SU-DHL-6 (cell line): ENCODE results near the gene POLR3B.

Experiments used
- H2AFZ ChIP-seq: fragments of 200-600 bp; sonication (generic); 2 replicates; pipeline ENCODE4 v1.6.1; 2014; ENCODE audit warnings: low read depth, mild to moderate bottlenecking, moderate library complexity, mixed read lengths, antibody characterized with exemption, low read length; ENCODE audit not compliant: severe bottlenecking
- H3F3A ChIP-seq: fragments of 200-600 bp; shearing (Covaris generic); 2 replicates; pipeline ENCODE4 v1.6.0; 2016; ENCODE audit warnings: antibody characterized with exemption, mild to moderate bottlenecking; ENCODE audit not compliant: insufficient read depth
- H3K27ac ChIP-seq: fragments of 200-600 bp; sonication (generic); 2 replicates; pipeline ENCODE4 v1.5.1; 2016; ENCODE audit warnings: low read depth, mild to moderate bottlenecking, low read length, moderate library complexity, mixed read lengths
- H3K27me3 ChIP-seq: fragments of 200-600 bp; sonication (generic), shearing (Covaris generic); 2 replicates; pipeline ENCODE4 v1.6.0; 2014; ENCODE audit warnings: mild to moderate bottlenecking, low read length
- H3K36me3 ChIP-seq: fragments of 200-600 bp; sonication (generic); 2 replicates; pipeline ENCODE4 v1.6.1; 2014; ENCODE audit warnings: mild to moderate bottlenecking, low read length, mixed read lengths
- H3K4me2 ChIP-seq: fragments of 300-600, 200-600 bp; shearing (Covaris generic), sonication (generic); 2 replicates; pipeline ENCODE4 v1.6.0; 2014; ENCODE audit warnings: low read length, low read depth, mild to moderate bottlenecking; ENCODE audit not compliant: poor library complexity, severe bottlenecking
- H3K4me3 ChIP-seq: fragments of 200-600 bp; sonication (generic); 2 replicates; pipeline ENCODE4 v1.5.1; 2014; ENCODE audit warnings: antibody characterized with exemption, low read length, mild to moderate bottlenecking, mixed read lengths; ENCODE audit not compliant: insufficient read depth, poor library complexity, severe bottlenecking
- H3K79me2 ChIP-seq: fragments of 200-600 bp; sonication (generic); 2 replicates; pipeline ENCODE4 v1.6.1; 2014; ENCODE audit warnings: mild to moderate bottlenecking, low read length, moderate library complexity; ENCODE audit not compliant: insufficient read depth
- H3K9ac ChIP-seq: fragments of 200-600 bp; sonication (generic); 2 replicates; pipeline ENCODE4 v1.7.0; 2014; ENCODE audit warnings: mild to moderate bottlenecking, low read length
- H3K9me2 ChIP-seq: fragments of 200-600 bp; sonication (generic); replicated peaks from 2 replicates; pipeline ENCODE4 v1.6.1; 2014; ENCODE audit warnings: low read length; ENCODE audit not compliant: insufficient read depth
- H3K9me3 ChIP-seq: fragments of 200-600 bp; sonication (generic); 2 replicates; pipeline ENCODE4 v1.6.1; 2014; ENCODE audit warnings: low read length, mixed read lengths; ENCODE audit not compliant: insufficient read depth
- H4K20me1 ChIP-seq: fragments of 200-600 bp; sonication (generic); 2 replicates; pipeline ENCODE4 v1.6.1; 2014; ENCODE audit warnings: low read depth, mild to moderate bottlenecking, antibody characterized with exemption, low read length, moderate library complexity, mixed read lengths
- CTCF ChIP-seq: fragments of 200-600 bp; sonication (generic); IDR thresholded peaks from one replicate; pipeline ENCODE4 v1.5.1; 2017; ENCODE audit warnings: antibody characterized with exemption, mild to moderate bottlenecking, low read length, moderate library complexity; ENCODE audit not compliant: insufficient read depth, poor library complexity, severe bottlenecking
- EZH2phosphoT487 ChIP-seq: fragments of 200-600 bp; sonication (generic), shearing (Covaris generic); conservative IDR thresholded peaks from 2 replicates; pipeline ENCODE4 v1.6.1; 2018; ENCODE audit warnings: mild to moderate bottlenecking, antibody characterized with exemption, low read length, moderate library complexity, mixed read lengths

The POLR3B gene

GRCh38 chr12:106446419-106447092, 89.0 kb downstream of the POLR3B start:
- Histone ChIP-seq H3K79me2 (no peaks in the 10 kb centered on the region), H4K20me1 (no peaks in the 10 kb centered on the region), H3K4me2 (no peak overlapping the region), H2AFZ (no peak overlapping the region), H3K9me3 (no peaks in the 10 kb centered on the region), H3K36me3 (no peaks in the 10 kb centered on the region; the same call in 1 of the 2 replicates), H3K9me2 (no peaks in the 10 kb centered on the region), H3K4me3 (no peak overlapping the region), H3K27ac (no peak overlapping the region), H3K27me3 (no peaks in the 10 kb centered on the region), H3K9ac (no peak overlapping the region), H3F3A (no peaks in the 10 kb centered on the region)
- TF ChIP-seq EZH2phosphoT487, result no peak
- TF ChIP-seq CTCF, result no peak

- Histone ChIP-seq H3K4me2 (no peak overlapping the region), H3K27me3 (no peaks in the 10 kb centered on the region), H3K9me2 (no peaks in the 10 kb centered on the region), H3K79me2 (no peaks in the 10 kb centered on the region), H3K9me3 (no peaks in the 10 kb centered on the region), H3K27ac (no peak overlapping the region), H2AFZ (no peak overlapping the region), H3K9ac (no peak overlapping the region), H4K20me1 (no peaks in the 10 kb centered on the region), H3K4me3 (no peak overlapping the region), H3K36me3 (no peaks in the 10 kb centered on the region; the same call in 1 of the 2 replicates), H3F3A (no peaks in the 10 kb centered on the region)
- TF ChIP-seq CTCF (no peak), EZH2phosphoT487 (no peak)
These were observed 94.8 kb downstream of the POLR3B start for GRCh38 chr12:106452309-106452708.

GRCh38 chr12:106455111-106455510, 97.6 kb downstream of the POLR3B start:
- H4K20me1 ChIP-seq, result no peaks in the 10 kb centered on the region
- no peaks in the 10 kb centered on the region for H3K9me3 ChIP-seq
- no peaks in the 10 kb centered on the region for H3K9me2 ChIP-seq
- no peak overlapping the region for H3K4me3 ChIP-seq
- H3K79me2 ChIP-seq, result no peaks in the 10 kb centered on the region
- H3K36me3 ChIP-seq, result no peaks in the 10 kb centered on the region; the same call in 1 of the 2 replicates
- no peak overlapping the region for H2AFZ ChIP-seq
- H3K27me3 ChIP-seq, result no peaks in the 10 kb centered on the region
- no peaks in the 10 kb centered on the region for H3F3A ChIP-seq
- no peak overlapping the region for H3K9ac ChIP-seq
- H3K4me2 ChIP-seq, result no peak overlapping the region
- no peak overlapping the region for H3K27ac ChIP-seq
- no peak for TF ChIP-seq EZH2phosphoT487
- TF ChIP-seq CTCF, result no peak
